Parathyroid adenoma (tissue), 2 donors: Measurements from ENCODE around the gene KLRC3.
"Not testable (repeated sequence)": the region's sequence is repeated elsewhere in the genome, so short reads cannot be mapped to it uniquely, and the experiment has no call there.

Source experiments
- H2AFZ ChIP-seq: fragments of 300-600 bp; sonication (generic); one replicate; pipeline ENCODE4 v1.7.0; 2017; ENCODE audit warnings: antibody characterized with exemption, mild to moderate bottlenecking
- H3K27ac ChIP-seq: fragments of 300-600 bp; sonication (generic); one replicate; pipeline ENCODE4 v1.7.0; 2017
- H3K27me3 ChIP-seq: fragments of 300-600 bp; sonication (generic); one replicate; pipeline ENCODE4 v1.7.0; 2017; ENCODE audit warnings: low read length; ENCODE audit not compliant: control insufficient read depth, insufficient read depth
- H3K36me3 ChIP-seq: fragments of 300-600 bp; sonication (generic); one replicate; pipeline ENCODE4 v1.7.0; 2017; ENCODE audit warnings: low read length; ENCODE audit not compliant: control insufficient read depth, insufficient read depth
- H3K4me1 ChIP-seq: fragments of 300-600 bp; sonication (generic); one replicate; pipeline ENCODE4 v1.7.0; 2017; ENCODE audit warnings: control low read depth
- H3K4me2 ChIP-seq: fragments of 300-600 bp; sonication (generic); one replicate; pipeline ENCODE4 v1.7.0; 2017; ENCODE audit warnings: low read length
- H3K4me3 ChIP-seq: fragments of 300-600 bp; sonication (generic); one replicate; pipeline ENCODE4 v1.7.0; 2017; ENCODE audit warnings: low read depth, low read length
- H3K79me2 ChIP-seq: fragments of 300-600 bp; sonication (generic); one replicate; pipeline ENCODE4 v1.7.0; 2017; ENCODE audit warnings: control low read depth
- H3K9ac ChIP-seq: fragments of 300-600 bp; sonication (generic); one replicate; pipeline ENCODE4 v1.7.0; 2017; ENCODE audit warnings: mild to moderate bottlenecking
- H3K9me3 ChIP-seq: fragments of 300-600 bp; sonication (generic); one replicate; pipeline ENCODE4 v1.7.0; 2017; ENCODE audit warnings: low read length; ENCODE audit not compliant: control insufficient read depth
- CTCF ChIP-seq: fragments of 300-600 bp; sonication (generic); IDR thresholded peaks from one replicate; pipeline ENCODE4 v1.7.0; 2017; ENCODE audit warnings: antibody characterized with exemption, mild to moderate bottlenecking
- donor health status: primary hyperparathyroidism.

Gene KLRC3

GRCh38 chr12:10435816-10436215 lies 15.4 kb upstream of the KLRC3 start, which contains the start of gene KLRC2:
Gene KLRC2 (minus strand): TSS chr12:10436010. CDS start chr12:10435986, 24 bp downstream.
- H3K27me3 ChIP-seq, H3K27ac ChIP-seq: not testable (repeated sequence)

GRCh38 chr12:10430623-10431022 lies 10.2 kb upstream of the KLRC3 start:
- not testable (repeated sequence) for H3K4me3 ChIP-seq, H3K36me3 ChIP-seq, H3K9ac ChIP-seq, H3K4me2 ChIP-seq, H3K4me1 ChIP-seq, H3K27ac ChIP-seq, H3K9me3 ChIP-seq, H2AFZ ChIP-seq, H3K27me3 ChIP-seq, H3K79me2 ChIP-seq

More at GRCh38 chr12:10435816-10436215, 15.4 kb upstream of the KLRC3 start, which contains the start of gene KLRC2:
- H2AFZ ChIP-seq, H3K79me2 ChIP-seq, H3K9ac ChIP-seq, H3K9me3 ChIP-seq, H3K4me2 ChIP-seq, H3K4me1 ChIP-seq, H3K4me3 ChIP-seq, H3K36me3 ChIP-seq: not testable (repeated sequence)

GRCh38 chr12:10425938-10426337 lies 5.5 kb upstream of the KLRC3 start:
- H3K4me3 ChIP-seq, H3K27ac ChIP-seq, H3K9ac ChIP-seq, H3K9me3 ChIP-seq, H2AFZ ChIP-seq, H3K4me1 ChIP-seq, H3K36me3 ChIP-seq, H3K4me2 ChIP-seq, H3K27me3 ChIP-seq, H3K79me2 ChIP-seq: not testable (repeated sequence)

GRCh38 chr12:10424260-10424899 lies 4.0 kb upstream of the KLRC3 start:
- not testable (repeated sequence) for H3K4me3 ChIP-seq

GRCh38 chr12:10422159-10422558 lies 1.8 kb upstream of the KLRC3 start:
- H3K36me3 ChIP-seq, H2AFZ ChIP-seq, H3K9ac ChIP-seq, H3K27me3 ChIP-seq, H3K4me3 ChIP-seq, H3K9me3 ChIP-seq, H3K27ac ChIP-seq, H3K4me1 ChIP-seq, H3K79me2 ChIP-seq, H3K4me2 ChIP-seq: not testable (repeated sequence)

More at GRCh38 chr12:10424260-10424899, 4.0 kb upstream of the KLRC3 start:
- not testable (repeated sequence) for H3K9me3 ChIP-seq, H3K4me2 ChIP-seq, H3K79me2 ChIP-seq, H2AFZ ChIP-seq, H3K36me3 ChIP-seq, H3K27ac ChIP-seq, H3K4me1 ChIP-seq, H3K27me3 ChIP-seq, H3K9ac ChIP-seq

- Histone ChIP-seq H3K4me2 (no peak within 1 kb of the TSS), H2AFZ (peak within 1 kb of the TSS; percentile 13), H3K9ac (no peak within 1 kb of the TSS), H3K36me3 (no peaks in the 10 kb centered on the region), H3K27ac (no peak within 1 kb of the TSS), H3K9me3 (no peaks in the 10 kb centered on the region), H3K4me1 (no peaks in the 10 kb centered on the region), H3K4me3 (no peak within 1 kb of the TSS), H3K27me3 (no peaks in the 10 kb centered on the region), H3K79me2 (no peaks in the 10 kb centered on the region)
- no peak for TF ChIP-seq CTCF
Measured at GRCh38 chr12:10409392-10409791, 11.0 kb downstream of the KLRC3 start, which contains the start of gene KLRC4. Gene KLRC4 (minus strand): TSS chr12:10409757. CDS start chr12:10409575, 182 bp downstream.

GRCh38 chr12:10408842-10409241 lies 11.6 kb downstream of the KLRC3 start:
- Histone ChIP-seq H3K27me3 (no peaks in the 10 kb centered on the region), H3K79me2 (no peaks in the 10 kb centered on the region), H3K9ac (no peak overlapping the region), H3K4me2 (no peak overlapping the region), H3K36me3 (no peaks in the 10 kb centered on the region), H3K4me3 (no peak overlapping the region), H3K27ac (no peak overlapping the region), H2AFZ (no peak overlapping the region), H3K9me3 (no peaks in the 10 kb centered on the region), H3K4me1 (no peaks in the 10 kb centered on the region)
- no peak for TF ChIP-seq CTCF
